Stimulated activated CD8-positive, alpha-beta memory T cell treated with anti-CD3 and anti-CD28 coated beads, Interleukin-2, amount 100 ng/mL, for 48 hours (primary cell): ENCODE results near the gene DAPK3.

Source experiments
- DNase-seq, 2 donors: peaks; one replicate each; pipeline ENCODE4 v3.0.0-alpha.2; 2020; ENCODE audit warnings: low read depth in 2 of 2

Gene DAPK3

GRCh38 chr19:3916033-3916432 lies 54.9 kb downstream of the DAPK3 start:
- no peak for DNase-seq

- DNase-seq: no peak
Measured at GRCh38 chr19:3914199-3914598, 56.7 kb downstream of the DAPK3 start.

GRCh38 chr19:3910105-3910504 lies 60.8 kb downstream of the DAPK3 start:
- DNase-seq: no peak
